SHP77 (cell line): Measurements from ENCODE around the gene RNF34.

Source experiments
- DNase-seq, 2 experiments: peaks; one replicate each; lab custom pipeline; 2025; lab: John Stamatoyannopoulos, UW

Gene RNF34

GRCh38 chr12:121390856-121391255 is 9.1 kb upstream of the RNF34 start:
- DNase-seq, result no peak

GRCh38 chr12:121391619-121392324 is 8.1 kb upstream of the RNF34 start:
- no peak for DNase-seq

- DNase-seq, result no peak
Measured at GRCh38 chr12:121392325-121392716, 7.6 kb upstream of the RNF34 start.

GRCh38 chr12:121397521-121397920 is 2.4 kb upstream of the RNF34 start:
- no peak for DNase-seq

GRCh38 chr12:121398355-121398754 is 1.6 kb upstream of the RNF34 start:
- no peak for DNase-seq

GRCh38 chr12:121400332-121401139 is 618 bp downstream of the RNF34 start:
- peak; percentile 33 for DNase-seq

- no peak for DNase-seq
Measured at GRCh38 chr12:121403721-121404120, 3.8 kb downstream of the RNF34 start.

GRCh38 chr12:121404734-121405133 is 4.8 kb downstream of the RNF34 start:
- DNase-seq, result peak; percentile 69 to 70

- no peak for DNase-seq
Measured at GRCh38 chr12:121405211-121405610, 5.3 kb downstream of the RNF34 start.

GRCh38 chr12:121413917-121414316 is 14.0 kb downstream of the RNF34 start:
- DNase-seq, result no peak

- DNase-seq, result no peak
Measured at GRCh38 chr12:121417847-121418246, 17.9 kb downstream of the RNF34 start.

GRCh38 chr12:121420109-121420508 is 20.2 kb downstream of the RNF34 start:
- DNase-seq, result no peak

GRCh38 chr12:121423253-121423652 is 23.3 kb downstream of the RNF34 start:
- DNase-seq, result no peak

- no peak for DNase-seq
Measured at GRCh38 chr12:121423682-121424623, 24.0 kb downstream of the RNF34 start.

GRCh38 chr12:121424624-121424975 is 24.7 kb downstream of the RNF34 start:
- DNase-seq, result no peak

GRCh38 chr12:121427556-121428050 is 27.7 kb downstream of the RNF34 start:
- no peak for DNase-seq

GRCh38 chr12:121428883-121429282 is 29.0 kb downstream of the RNF34 start:
- no peak for DNase-seq

- no peak for DNase-seq
Measured at GRCh38 chr12:121430833-121431415, 31.0 kb downstream of the RNF34 start.

GRCh38 chr12:121432740-121433480 is 33.0 kb downstream of the RNF34 start:
- no peak for DNase-seq

GRCh38 chr12:121436706-121437105 is 36.8 kb downstream of the RNF34 start:
- no peak for DNase-seq

- DNase-seq, result no peak
Measured at GRCh38 chr12:121438905-121439304, 39.0 kb downstream of the RNF34 start.
